Central memory CD4-positive, alpha-beta T cell (primary cell): Measurements from ENCODE around the gene CREG2.

Source experiments
- DNase-seq: peaks from one replicate; pipeline ENCODE4 v3.0.0; 2022
- total RNA-seq, 3 experiments: gene quantifications; one replicate each; lab custom pipeline; 2026; lab: John Stamatoyannopoulos, UW

The CREG2 gene, protein sequence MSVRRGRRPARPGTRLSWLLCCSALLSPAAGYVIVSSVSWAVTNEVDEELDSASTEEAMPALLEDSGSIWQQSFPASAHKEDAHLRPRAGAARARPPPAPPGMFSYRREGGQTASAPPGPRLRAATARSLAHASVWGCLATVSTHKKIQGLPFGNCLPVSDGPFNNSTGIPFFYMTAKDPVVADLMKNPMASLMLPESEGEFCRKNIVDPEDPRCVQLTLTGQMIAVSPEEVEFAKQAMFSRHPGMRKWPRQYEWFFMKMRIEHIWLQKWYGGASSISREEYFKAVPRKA
- total RNA-seq = 0 to 0.16 (median 0.04) reads per million in 3 experiments

GRCh38 chr2:101387151-101387834 lies at the start of gene CREG2:
CREG2 (minus strand) TSS chr2:101387503; CDS start chr2:101387457, 46 bp downstream.
- DNase-seq = peak; percentile 52

- DNase-seq = no peak
Observed at GRCh38 chr2:101435001-101435862, 47.9 kb upstream of the CREG2 start.

DNA sequence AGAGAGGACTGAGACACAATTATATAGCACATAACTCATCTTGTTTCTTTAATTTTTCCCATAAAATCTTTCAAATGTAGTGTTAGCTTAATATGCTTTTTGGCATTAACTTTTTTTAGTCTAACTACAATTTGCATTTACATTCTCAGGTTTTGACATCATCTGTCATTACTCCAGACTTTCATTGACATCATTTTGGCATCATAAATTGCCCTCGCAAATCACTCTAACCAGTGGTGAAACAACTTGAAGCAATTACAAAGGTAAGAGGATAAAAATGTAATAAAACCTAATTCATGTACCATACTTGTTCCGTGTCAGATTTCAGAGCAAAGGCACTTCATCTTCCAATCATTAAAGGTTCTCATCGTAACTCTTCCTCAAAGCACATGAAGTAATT lies 46.2 kb upstream of the CREG2 start:
- DNase-seq = no peak

DNA sequence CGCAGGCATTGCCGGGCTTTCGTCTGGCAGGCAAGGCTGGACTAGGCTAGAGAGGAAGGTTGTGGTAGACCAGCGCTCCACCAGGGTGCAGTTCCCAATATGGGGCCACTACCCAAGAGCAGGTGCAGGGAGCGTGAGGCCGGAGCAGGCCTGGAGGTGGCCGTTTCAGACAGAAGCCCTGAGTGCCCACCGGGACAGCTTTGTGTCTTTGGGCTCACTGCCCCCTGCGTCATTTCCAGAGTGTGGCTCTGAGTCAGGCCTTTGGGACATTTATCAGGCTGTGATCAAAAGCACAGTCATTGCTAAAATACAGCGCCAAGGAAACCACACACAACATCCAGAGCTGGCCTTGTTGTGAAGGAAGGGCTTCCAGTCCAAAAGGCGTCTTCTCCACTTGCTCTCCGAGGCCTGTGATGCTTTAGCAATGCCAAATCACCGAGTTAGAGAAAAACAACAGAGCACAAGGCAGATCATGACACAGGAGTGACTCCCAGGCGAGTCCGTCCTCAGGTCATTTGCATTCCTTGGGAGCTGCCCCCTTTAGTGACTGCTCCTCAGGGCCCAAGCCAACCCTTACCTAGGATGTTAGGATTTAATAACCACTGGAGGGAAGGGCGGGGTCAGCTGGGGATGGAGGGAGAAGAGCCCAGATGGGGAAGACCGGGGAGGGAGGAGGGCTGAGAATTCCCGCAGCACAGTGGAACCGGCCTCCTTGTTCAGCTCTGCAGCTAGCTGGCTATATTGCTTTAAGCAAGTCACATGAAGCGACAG lies 45.3 kb upstream of the CREG2 start:
- DNase-seq = no peak

DNA sequence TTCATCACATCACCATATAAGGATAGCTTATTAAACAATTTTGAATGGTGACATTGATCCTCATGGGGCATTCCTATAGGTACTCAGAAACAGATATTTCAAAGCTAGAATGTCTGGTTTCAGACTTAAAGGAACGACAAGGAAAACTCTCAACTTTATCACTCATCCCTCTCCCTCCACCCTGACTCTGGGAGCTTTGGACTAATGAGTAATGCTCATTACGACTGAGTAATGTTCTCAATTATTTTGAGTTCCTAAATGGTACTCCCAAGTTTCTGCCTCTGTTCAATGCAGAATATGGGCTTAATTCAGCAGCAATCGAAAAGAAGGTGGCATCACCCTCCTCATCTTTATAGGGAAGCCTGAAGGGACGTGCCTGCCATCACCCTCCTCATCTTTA lies 44.2 kb upstream of the CREG2 start:
- DNase-seq = no peak

GRCh38 chr2:101430156-101430555 lies 42.9 kb upstream of the CREG2 start:
- DNase-seq = no peak

DNA sequence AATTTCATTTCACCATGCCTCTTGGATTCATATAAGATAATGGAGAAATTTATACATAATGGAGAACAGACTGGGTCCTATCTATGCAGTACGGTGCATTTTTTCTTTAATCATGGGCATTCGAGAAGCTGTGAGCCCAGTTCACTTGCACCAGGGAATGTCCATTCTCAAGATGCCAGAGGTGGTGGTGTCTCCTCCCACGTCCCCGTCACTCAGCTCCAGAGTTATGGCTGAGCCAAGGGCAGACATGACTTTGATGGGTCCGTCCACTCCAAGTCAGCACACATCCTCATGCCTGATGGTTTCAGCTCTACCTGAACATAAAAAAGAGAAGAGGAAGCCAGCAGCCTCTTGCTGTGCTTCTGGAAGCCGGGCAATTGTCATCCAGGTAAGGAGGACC lies 42.1 kb upstream of the CREG2 start:
- no peak for DNase-seq

DNA sequence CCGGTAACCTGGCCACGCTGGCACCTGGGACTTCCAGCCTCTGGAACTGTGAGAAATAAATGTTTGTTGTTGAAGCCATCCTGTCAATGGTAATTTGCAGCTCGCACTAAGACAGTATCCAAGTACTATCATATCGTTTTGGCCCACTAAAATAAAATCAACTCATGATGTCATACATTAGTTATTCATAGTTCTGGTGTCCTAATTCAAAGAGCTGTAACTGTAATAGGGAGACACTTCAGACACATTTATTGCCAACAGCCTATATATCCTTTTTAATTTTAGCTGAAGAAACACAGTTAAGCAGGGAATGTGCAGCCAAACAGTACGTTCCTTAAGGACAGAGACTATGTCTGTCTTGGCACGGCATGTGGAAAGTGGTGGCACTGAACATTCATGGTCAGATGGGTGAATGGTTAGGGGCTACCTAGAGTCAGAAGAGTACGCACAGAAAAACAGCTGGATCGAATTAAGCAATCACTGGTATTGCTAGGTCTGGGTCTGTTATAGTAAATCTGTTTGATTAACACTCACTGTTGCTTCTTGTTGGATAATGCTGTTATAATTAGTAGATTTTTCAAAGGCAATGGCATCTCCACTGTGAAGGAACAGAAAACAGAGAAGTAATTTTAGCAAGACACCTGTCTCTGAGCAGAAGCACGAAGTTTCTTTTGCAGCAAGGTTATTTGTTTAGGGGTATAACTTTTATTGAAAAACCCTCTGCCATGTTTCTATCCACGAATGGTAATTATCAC lies 41.3 kb upstream of the CREG2 start:
- no peak for DNase-seq

DNA sequence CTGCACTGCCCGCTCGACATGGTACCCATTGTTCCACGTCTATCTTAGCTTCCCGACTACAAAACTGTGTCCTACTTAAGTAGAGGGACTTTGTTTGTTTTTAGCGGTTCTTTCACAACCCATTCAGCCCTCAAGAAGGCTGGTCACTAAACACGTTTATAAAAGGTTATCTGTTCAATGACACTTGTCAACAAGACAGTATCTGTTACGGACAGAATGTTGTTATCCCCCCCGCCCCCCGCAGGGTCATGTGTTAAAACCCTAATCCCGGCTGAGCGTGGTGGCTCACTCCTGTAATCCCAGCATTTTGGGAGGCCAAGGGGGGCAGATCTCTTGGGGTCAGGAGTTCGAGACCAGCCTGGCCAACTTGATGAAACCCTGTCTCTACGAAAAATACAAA lies 40.4 kb upstream of the CREG2 start:
- DNase-seq = no peak

GRCh38 chr2:101427240-101427639 lies 39.9 kb upstream of the CREG2 start:
- DNase-seq = no peak

DNA sequence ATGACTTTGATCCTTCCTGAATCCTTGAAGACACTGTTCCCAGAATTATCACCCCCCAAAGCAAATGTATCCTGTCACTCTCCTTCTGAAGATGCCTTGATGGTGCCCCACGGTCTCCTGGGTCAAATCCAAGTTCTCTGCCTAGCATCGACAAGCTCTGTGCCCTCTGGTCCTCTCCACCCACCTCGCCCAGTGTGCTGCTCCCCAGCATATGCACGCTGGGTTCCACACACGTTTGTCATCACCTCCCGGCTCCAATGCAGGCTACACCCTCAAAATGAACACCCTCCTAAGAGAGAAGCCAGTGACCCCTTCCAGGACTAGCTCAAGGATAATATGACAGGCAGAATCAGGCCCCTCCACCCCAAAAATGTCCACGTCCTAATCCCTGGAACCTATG lies 39.5 kb upstream of the CREG2 start:
- DNase-seq = no peak

- no peak for DNase-seq
Observed at GRCh38 chr2:101420623-101421022, 33.3 kb upstream of the CREG2 start.

- peak; percentile 55 for DNase-seq
Observed at GRCh38 chr2:101419096-101419663, 31.9 kb upstream of the CREG2 start.

- DNase-seq = no peak
Observed at GRCh38 chr2:101418460-101419095, 31.3 kb upstream of the CREG2 start.

DNA sequence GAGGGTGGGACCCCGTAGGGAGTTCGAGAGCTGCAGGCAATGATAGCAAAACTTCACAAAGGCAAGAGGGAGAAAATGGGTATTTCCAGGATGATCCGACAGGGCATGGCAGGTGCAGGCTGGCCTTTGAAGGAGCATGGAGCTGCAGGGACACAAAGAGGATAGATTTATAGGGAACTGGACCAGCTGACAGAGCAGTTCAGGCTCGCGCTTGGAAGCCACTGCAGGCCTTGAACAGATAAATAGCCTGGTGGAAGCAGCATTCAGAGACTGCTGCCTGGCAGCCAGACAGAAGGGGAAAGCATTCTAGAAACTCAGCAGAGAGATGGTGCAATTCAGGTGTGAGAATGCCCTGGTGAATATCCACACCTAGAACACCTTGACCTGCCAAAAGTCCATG lies 29.3 kb upstream of the CREG2 start:
- DNase-seq = no peak

- no peak for DNase-seq
Observed at GRCh38 chr2:101415884-101416283, 28.6 kb upstream of the CREG2 start.

- DNase-seq = no peak
Observed at GRCh38 chr2:101415220-101415619, 27.9 kb upstream of the CREG2 start.

GRCh38 chr2:101412092-101412694 lies 24.9 kb upstream of the CREG2 start:
- no peak for DNase-seq

- no peak for DNase-seq
Observed at GRCh38 chr2:101410746-101411145, 23.4 kb upstream of the CREG2 start.

- no peak for DNase-seq
Observed at GRCh38 chr2:101410114-101410513, 22.8 kb upstream of the CREG2 start.

DNA sequence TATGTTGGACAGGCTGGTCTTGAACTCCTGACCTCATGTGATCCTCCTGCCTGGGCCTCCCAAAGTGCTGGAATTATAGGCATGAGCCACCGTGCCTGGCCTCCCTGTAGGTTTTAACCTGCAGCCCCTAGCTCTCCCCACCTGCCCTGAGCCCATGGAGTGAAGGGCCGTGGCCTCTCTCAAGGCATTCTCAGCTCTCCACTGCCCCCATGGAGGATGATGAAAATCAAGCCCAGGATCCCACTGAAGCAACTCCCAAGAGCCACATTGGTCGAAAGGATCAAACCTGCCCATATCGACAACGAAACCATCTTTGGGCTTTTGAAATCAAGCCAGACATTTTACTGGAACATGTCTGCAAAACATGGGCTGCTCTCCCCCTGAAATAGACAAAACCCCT lies 22.4 kb upstream of the CREG2 start:
- no peak for DNase-seq
